Aorta (tissue), 5 donors: ENCODE measurements around the gene B4GALT1. TPM values are rescaled to one million over a fixed set of nuclear protein-coding genes. Genes with fewer than 3 reads are reported as not detected.

Source experiments
- ATAC-seq: fragments of 200-7000 bp; cut with Tn5 transposase; one replicate; pipeline ENCODE4 v1.9.1; 2022; ENCODE audit warnings: moderate library complexity; ENCODE audit not compliant: low FRiP score
- DNase-seq, 2 donors: peaks; one replicate each; pipeline ENCODE4 v3.0.0-alpha.2; 2020
- H3K27ac ChIP-seq, 2 donors: one replicate each; pipeline ENCODE4 v1.5.1; 2013; ENCODE audit warnings: low read length in 2 of 2, mild to moderate bottlenecking in 2 of 2, moderate library complexity in 2 of 2, control low read depth in 1 of 2, inconsistent platforms in 1 of 2, low read depth in 1 of 2
- H3K27me3 ChIP-seq, 2 donors: one replicate each; pipeline ENCODE4 v1.6.1; 2013; ENCODE audit warnings: control low read depth in 1 of 2, low read length in 1 of 2, mild to moderate bottlenecking in 1 of 2, moderate library complexity in 1 of 2; ENCODE audit not compliant: insufficient read depth in 2 of 2, control insufficient read depth in 1 of 2
- H3K36me3 ChIP-seq, 2 donors: one replicate each; pipeline ENCODE4 v1.6.1; 2013; ENCODE audit warnings: control low read depth in 1 of 2, low read length in 1 of 2, mild to moderate bottlenecking in 1 of 2; ENCODE audit not compliant: insufficient read depth in 2 of 2, control insufficient read depth in 1 of 2
- H3K4me1 ChIP-seq, 2 donors: one replicate each; pipeline ENCODE4 v1.6.1; 2013; ENCODE audit warnings: low read length in 2 of 2, control low read depth in 1 of 2, mild to moderate bottlenecking in 1 of 2, moderate library complexity in 1 of 2; ENCODE audit not compliant: insufficient read depth in 2 of 2, control insufficient read depth in 1 of 2
- H3K4me3 ChIP-seq, 2 donors: one replicate each; pipeline ENCODE4 v1.5.1; 2013; ENCODE audit warnings: low read length in 2 of 2, control low read depth in 1 of 2, mild to moderate bottlenecking in 1 of 2
- H3K9me3 ChIP-seq: one replicate; pipeline ENCODE4 v1.6.1; 2013; ENCODE audit warnings: mild to moderate bottlenecking, low read length; ENCODE audit not compliant: control insufficient read depth
- WGBS, 2 donors: extraction: QIAGEN DNeasy Blood & Tissue Kit; methylation state at CpG; one replicate each; pipeline ENCODE4 v1.1.7; 2013; 5-methylcytosine and 5-hydroxymethylcytosine counted together
- intact Hi-C, 2 donors: fragments of 100-400 bp; cut with DNase I; formaldehyde crosslinking; loops; one replicate each; pipeline versions ENCODE4 v1.14.2 to v1.15.0; 2022
- polyA plus RNA-seq, 2 donors: library from polyadenylated mRNA; stranded (reverse); fragments of 200-250 nt; gene quantifications; one replicate each; pipeline ENCODE4 v1.2.3, GENCODE V29; 2013
- total RNA-seq, 2 donors: library from RNA; stranded (reverse); fragmentation: NEBNext Ultra II Directional; extraction: Animal tissue kit (Norgen Biotek cat#: 25700); gene quantifications; one replicate each; pipeline ENCODE4 v1.2.1, GENCODE V29; 2021
- donor health status: healthy with polysubstance abuse.
- donor health status: Bipolar disorder and iron deficiency.
- donor health status: DM: no; HTN: no; CAD: no.
- donor health status: DM: no; HTN: no; CAD: no.
- donor health status: DM: yes; HTN: yes; CAD: no.

The B4GALT1 gene
- total and polyA plus RNA-seq, 4 donors: 15.2 to 95.6 (median 55.2) TPM

- intact Hi-C loops: no loop called here
Observed at GRCh38 chr9:33151601-33152000, 15.5 kb downstream of the B4GALT1 start.

GRCh38 chr9:33151007-33151557, 16.1 kb downstream of the B4GALT1 start:
- peaks cover 0 to 4% of the 10 kb centered on the region in 2 donors for H3K4me1 ChIP-seq
- no peak overlapping the region for H3K4me3 ChIP-seq
- ATAC-seq: peak; percentile 87
- intact Hi-C loops: no loop called here
- no peak for DNase-seq
- H3K36me3 ChIP-seq: peaks cover 0 to 3% of the 10 kb centered on the region in 2 donors
- no peaks in the 10 kb centered on the region for H3K9me3 ChIP-seq
- peak overlapping the region; percentile 11 to 80 for H3K27ac ChIP-seq
- 9 to 11% methylated on average over 5 of the region's 5 CpGs for WGBS, 2 donors
- no peaks in the 10 kb centered on the region for H3K27me3 ChIP-seq

More at GRCh38 chr9:33151601-33152000, 15.5 kb downstream of the B4GALT1 start:
- Histone ChIP-seq H3K4me3 (no peak overlapping the region), H3K27ac (peak overlapping the region; percentile 11 to 80), H3K4me1 (peaks cover 1 to 4% of the 10 kb centered on the region in 2 donors), H3K9me3 (no peaks in the 10 kb centered on the region), H3K36me3 (peaks cover 0 to 3% of the 10 kb centered on the region in 2 donors), H3K27me3 (no peaks in the 10 kb centered on the region)
- WGBS, 2 donors: 67 to 76% methylated on average over 2 of the region's 2 CpGs
- ATAC-seq (no peak), DNase-seq (no peak)

GRCh38 chr9:33148367-33149014, 18.6 kb downstream of the B4GALT1 start:
- peak in 1 of 2 donors; percentile 1 for DNase-seq
- Histone ChIP-seq H3K9me3 (no peaks in the 10 kb centered on the region), H3K4me1 (peaks cover 0 to 6% of the 10 kb centered on the region in 2 donors), H3K27me3 (no peaks in the 10 kb centered on the region), H3K36me3 (no peaks in the 10 kb centered on the region), H3K27ac (no peak overlapping the region), H3K4me3 (no peak overlapping the region)
- ATAC-seq: no peak
- intact Hi-C loops: no loop called here
- WGBS, 2 donors: 5 to 8% methylated on average over 4 of the region's 4 CpGs

- Histone ChIP-seq H3K36me3 (no peaks in the 10 kb centered on the region), H3K27me3 (no peaks in the 10 kb centered on the region), H3K27ac (no peak overlapping the region), H3K4me3 (no peak overlapping the region), H3K9me3 (no peaks in the 10 kb centered on the region), H3K4me1 (peaks cover 0 to 6% of the 10 kb centered on the region in 2 donors)
- WGBS, 2 donors: 80 to 85% methylated on average over 7 of the region's 7 CpGs
- DNase-seq: no peak
- no peak for ATAC-seq
- intact Hi-C loops: no loop called here
Observed at GRCh38 chr9:33147416-33148169, 19.5 kb downstream of the B4GALT1 start.

GRCh38 chr9:33146298-33146697, 20.8 kb downstream of the B4GALT1 start:
- intact Hi-C loops: no loop called here
- Histone ChIP-seq H3K4me3 (no peak overlapping the region), H3K9me3 (no peaks in the 10 kb centered on the region), H3K27ac (no peak overlapping the region), H3K4me1 (peaks cover 0 to 6% of the 10 kb centered on the region in 2 donors), H3K27me3 (no peaks in the 10 kb centered on the region), H3K36me3 (no peaks in the 10 kb centered on the region)
- WGBS, 2 donors: 89 to 97% methylated on average over 2 of the region's 2 CpGs
- DNase-seq: no peak
- no peak for ATAC-seq

GRCh38 chr9:33144551-33144950, 22.6 kb downstream of the B4GALT1 start:
- Histone ChIP-seq H3K4me1 (peaks cover 0 to 8% of the 10 kb centered on the region in 2 donors), H3K27ac (no peak overlapping the region), H3K4me3 (no peak overlapping the region), H3K36me3 (no peaks in the 10 kb centered on the region), H3K27me3 (no peaks in the 10 kb centered on the region), H3K9me3 (no peaks in the 10 kb centered on the region)
- ATAC-seq (no peak), DNase-seq (peak in 1 of 2 donors; percentile 3)
- WGBS, 2 donors: 68 to 78% methylated on average over 3 of the region's 3 CpGs
- intact Hi-C loops: no loop called here

- Histone ChIP-seq H3K4me1 (peaks cover 6 to 11% of the 10 kb centered on the region in 2 donors), H3K27ac (peak overlapping the region in 1 of 2 donors; percentile 13), H3K4me3 (no peak overlapping the region), H3K9me3 (no peaks in the 10 kb centered on the region), H3K36me3 (no peaks in the 10 kb centered on the region), H3K27me3 (no peaks in the 10 kb centered on the region)
- ATAC-seq (no peak), DNase-seq (no peak)
- intact Hi-C loops: no loop called here
- 93 to 95% methylated on average over 2 of the region's 2 CpGs for WGBS, 2 donors
Observed at GRCh38 chr9:33143241-33143661, 23.9 kb downstream of the B4GALT1 start.

GRCh38 chr9:33142535-33142934, 24.6 kb downstream of the B4GALT1 start:
- peaks cover 6 to 11% of the 10 kb centered on the region in 2 donors for H3K4me1 ChIP-seq
- DNase-seq (peak in 1 of 2 donors; percentile 27), ATAC-seq (no peak)
- no peaks in the 10 kb centered on the region for H3K27me3 ChIP-seq
- no peaks in the 10 kb centered on the region for H3K36me3 ChIP-seq
- H3K4me3 ChIP-seq: no peak overlapping the region
- 92 to 95% methylated on average over 5 of the region's 5 CpGs for WGBS, 2 donors
- intact Hi-C loops: no loop called here
- no peaks in the 10 kb centered on the region for H3K9me3 ChIP-seq
- H3K27ac ChIP-seq: no peak overlapping the region
